Naive thymus-derived CD8-positive, alpha-beta T cell (primary cell): Measurements from ENCODE around the gene NRG2. TPM values are rescaled to one million over a fixed set of nuclear protein-coding genes. Genes with fewer than 3 reads are reported as not detected.
A peak's percentile ranks its signal among the peaks of the same experiment; 100 is the strongest.

Experiments used
- ATAC-seq, 2 donors: fragments of 150-1000 bp; cut with Tn5 transposase in 1 of 2; sonication (Bioruptor Pico), chemical (Tn5 transposase) in 1 of 2; 1 replicate in 1 of 2; 2 replicates in 1 of 2; pipeline ENCODE4 v1.10.0; 2021; ENCODE audit warnings: mild to moderate bottlenecking in 2 of 2, moderate library complexity in 2 of 2
- POLR2A ChIA-PET: fragments of 350-600 bp; sonication (Branson Sonifier 250); formaldehyde crosslinking; loops from one replicate; lab custom pipeline; 2021; ENCODE audit warnings: antibody characterized with exemption; lab: Charles Lee
- DNase-seq, 10 donors: peaks; one replicate each; pipeline versions ENCODE4 v3.0.0 to v3.0.0-alpha.2; 2020 to 2022
- H3K27ac Mint-ChIP-seq, 10 donors: one replicate each; pipeline ENCODE4 v1.8.0; 2020 to 2022; ENCODE audit warnings: mild to moderate bottlenecking in 10 of 10, mixed read lengths in 10 of 10, moderate library complexity in 4 of 10, inconsistent platforms in 1 of 10
- H3K27me3 Mint-ChIP-seq, 5 donors: one replicate each; pipeline ENCODE4 v1.8.0; 2021 to 2022; ENCODE audit warnings: mixed read lengths in 5 of 5
- H3K36me3 Mint-ChIP-seq, 3 donors: one replicate each; pipeline ENCODE4 v1.8.0; 2020 to 2022; ENCODE audit warnings: mixed read lengths in 3 of 3, mild to moderate bottlenecking in 2 of 3, inconsistent platforms in 1 of 3
- H3K4me1 Mint-ChIP-seq, 4 donors: one replicate each; pipeline ENCODE4 v1.8.0; 2021 to 2022; ENCODE audit warnings: mixed read lengths in 4 of 4
- H3K4me3 Mint-ChIP-seq, 10 donors: one replicate each; pipeline ENCODE4 v1.8.0; 2020 to 2022; ENCODE audit warnings: mild to moderate bottlenecking in 10 of 10, mixed read lengths in 10 of 10, moderate library complexity in 6 of 10, inconsistent platforms in 1 of 10
- H3K9me3 Mint-ChIP-seq, 9 donors: one replicate each; pipeline ENCODE4 v1.8.0; 2020 to 2022; ENCODE audit warnings: mixed read lengths in 9 of 9, mild to moderate bottlenecking in 3 of 9, inconsistent platforms in 1 of 9, moderate library complexity in 1 of 9
- polyA plus RNA-seq, 3 donors: library from polyadenylated mRNA; unstranded; fragments of 300-500 nt; fragmentation: Illumina TruSeq; gene quantifications; one replicate each; pipeline ENCODE4 v1.2.3, GENCODE V29; 2021
- total RNA-seq, 8 experiments: library from RNA in 2 of 8; stranded (reverse) in 2 of 8; gene quantifications; one replicate each; pipeline ENCODE4 v1.2.3 and lab custom pipeline; 2021 to 2026

NRG2 gene
- total and polyA plus RNA-seq, 5 experiments from 2014 or later: 0.04 to 0.47 (median 0.25) TPM

DNA sequence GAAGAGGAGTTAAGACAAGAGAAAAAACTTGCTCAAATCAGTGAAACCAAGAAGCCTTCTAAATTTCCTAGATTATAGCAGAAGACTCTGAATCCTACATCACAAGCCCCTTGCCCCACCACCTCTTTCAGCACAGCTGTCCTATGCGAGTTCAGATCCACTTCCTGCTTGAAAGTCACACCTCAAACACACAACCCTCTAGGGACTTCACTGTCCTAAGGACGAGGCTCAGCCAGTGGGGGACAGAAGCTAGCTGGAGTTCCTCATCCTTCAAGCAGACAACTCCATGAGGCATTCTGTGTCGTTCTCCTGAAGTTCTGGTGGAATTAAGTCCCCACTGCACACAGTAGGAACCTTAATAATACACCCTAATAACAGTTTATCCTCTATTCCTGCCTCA lies 44.3 kb downstream of the NRG2 start:
- Mint-ChIP-seq H3K36me3 (no peaks in the 10 kb centered on the region), H3K4me3 (no peak overlapping the region)
- POLR2A ChIA-PET: no interaction called here

DNA sequence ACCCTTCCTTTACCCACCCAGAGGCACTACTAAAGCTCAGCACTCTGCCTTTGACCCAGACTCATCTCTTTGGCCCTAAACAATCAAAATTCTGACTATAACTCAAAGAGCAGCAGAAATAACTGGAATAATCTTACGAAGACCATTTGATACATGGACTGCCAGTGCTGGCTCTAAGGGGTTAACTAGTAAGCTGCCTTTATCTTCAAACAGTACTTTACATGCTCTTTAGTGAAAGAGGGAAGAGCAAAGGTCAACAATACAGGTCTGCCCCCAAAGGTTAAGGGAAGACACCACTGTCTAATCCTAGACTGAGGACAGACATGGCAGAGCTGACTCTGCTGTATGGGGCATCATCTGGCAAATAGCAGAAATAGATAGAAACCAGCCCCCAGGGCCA lies 45.8 kb downstream of the NRG2 start:
- H3K4me3 Mint-ChIP-seq: no peak overlapping the region
- peaks cover 30 to 73% (median 48%) of the 10 kb centered on the region in 5 donors for H3K27me3 Mint-ChIP-seq
- H3K9me3 Mint-ChIP-seq: no peaks in the 10 kb centered on the region
- no peak for ATAC-seq
- no peaks in the 10 kb centered on the region for H3K4me1 Mint-ChIP-seq
- no peak overlapping the region for H3K27ac Mint-ChIP-seq
- H3K36me3 Mint-ChIP-seq: no peaks in the 10 kb centered on the region
- no peak for DNase-seq
- POLR2A ChIA-PET: no interaction called here

More for the DNA sequence above, 44.3 kb downstream of the NRG2 start:
- DNase-seq (no peak), ATAC-seq (no peak)
- H3K9me3 Mint-ChIP-seq: no peaks in the 10 kb centered on the region
- peaks cover 20 to 73% (median 47%) of the 10 kb centered on the region in 5 donors for H3K27me3 Mint-ChIP-seq
- H3K27ac Mint-ChIP-seq: no peak overlapping the region
- H3K4me1 Mint-ChIP-seq: no peaks in the 10 kb centered on the region

DNA sequence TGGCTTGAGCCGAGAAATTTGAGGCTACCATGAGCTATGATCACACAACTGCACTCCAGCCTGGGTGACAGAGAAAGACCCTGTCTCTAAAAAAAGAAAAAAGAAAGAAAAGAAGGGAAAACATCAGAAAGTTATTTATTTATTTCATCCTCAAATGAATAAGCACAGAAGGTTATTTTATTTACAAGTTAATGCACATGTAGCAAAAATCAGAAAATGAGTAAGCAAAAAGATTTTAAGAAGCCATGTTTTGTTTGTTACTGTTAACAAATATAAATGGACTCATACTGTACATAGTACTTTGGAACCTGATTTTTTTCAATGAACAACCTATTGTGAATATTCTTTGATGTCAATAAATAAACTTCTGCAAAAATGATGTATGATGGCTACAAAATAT lies 47.2 kb downstream of the NRG2 start:
- POLR2A ChIA-PET: no interaction called here
- H3K27ac Mint-ChIP-seq: no peak overlapping the region
- peaks cover 27 to 67% (median 49%) of the 10 kb centered on the region in 5 donors for H3K27me3 Mint-ChIP-seq

DNA sequence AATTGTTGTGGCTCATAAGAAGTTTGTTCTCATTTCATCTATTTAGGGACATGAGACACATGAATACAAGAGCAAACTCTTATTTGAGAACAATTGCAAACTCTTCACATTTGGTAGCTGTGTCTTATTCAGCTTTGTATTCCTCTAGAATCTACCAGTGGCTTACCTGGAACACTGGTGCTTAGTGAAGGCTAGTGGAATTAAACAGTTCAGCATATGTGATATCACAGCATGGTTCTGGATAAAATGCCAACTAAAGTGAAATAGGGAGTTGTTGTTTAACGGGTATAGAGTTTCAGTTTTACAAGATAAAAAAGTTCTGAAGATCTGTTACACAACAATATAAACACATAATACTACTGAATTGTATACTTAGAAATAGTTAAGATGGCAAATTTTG lies 48.9 kb downstream of the NRG2 start:
- H3K9me3 Mint-ChIP-seq: no peaks in the 10 kb centered on the region
- no peak overlapping the region for H3K4me3 Mint-ChIP-seq
- no peaks in the 10 kb centered on the region for H3K4me1 Mint-ChIP-seq
- POLR2A ChIA-PET: no interaction called here
- H3K27ac Mint-ChIP-seq: no peak overlapping the region
- no peaks in the 10 kb centered on the region for H3K36me3 Mint-ChIP-seq
- H3K27me3 Mint-ChIP-seq: peaks cover 25 to 53% (median 39%) of the 10 kb centered on the region in 5 donors
- no peak for DNase-seq
- no peak for ATAC-seq

More for the DNA sequence above, 47.2 kb downstream of the NRG2 start:
- ATAC-seq (no peak), DNase-seq (no peak)
- Mint-ChIP-seq H3K36me3 (no peaks in the 10 kb centered on the region), H3K9me3 (no peaks in the 10 kb centered on the region), H3K4me1 (no peaks in the 10 kb centered on the region), H3K4me3 (no peak overlapping the region)

DNA sequence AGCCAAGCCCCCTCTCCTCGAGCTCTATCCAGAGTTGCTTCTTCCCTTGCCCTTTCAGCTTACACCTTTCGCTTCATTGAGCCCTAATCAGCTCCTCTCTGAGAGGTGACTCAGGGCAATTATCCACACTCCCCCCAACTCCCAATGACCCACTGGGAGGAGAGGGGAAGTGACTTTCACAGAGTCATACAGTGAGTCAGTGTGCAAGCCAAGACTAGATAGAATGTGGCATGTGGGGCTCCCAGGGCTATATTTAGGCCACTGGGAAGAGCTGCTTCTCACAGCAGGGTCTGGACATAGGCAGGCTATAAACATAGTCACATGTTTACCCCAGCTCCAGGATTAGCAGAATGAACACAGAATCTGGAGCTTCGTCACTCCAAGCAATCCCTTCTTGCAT lies 57.4 kb downstream of the NRG2 start:
- H3K27me3 Mint-ChIP-seq: peaks cover 14 to 45% (median 20%) of the 10 kb centered on the region in 5 donors
- ATAC-seq (no peak), DNase-seq (no peak)
- no peaks in the 10 kb centered on the region for H3K36me3 Mint-ChIP-seq
- POLR2A ChIA-PET: no interaction called here
- H3K27ac Mint-ChIP-seq: no peak overlapping the region
- H3K9me3 Mint-ChIP-seq: no peaks in the 10 kb centered on the region
- H3K4me3 Mint-ChIP-seq: no peak overlapping the region
- H3K4me1 Mint-ChIP-seq: peaks cover 0 to 3% (median 0%) of the 10 kb centered on the region in 4 donors

DNA sequence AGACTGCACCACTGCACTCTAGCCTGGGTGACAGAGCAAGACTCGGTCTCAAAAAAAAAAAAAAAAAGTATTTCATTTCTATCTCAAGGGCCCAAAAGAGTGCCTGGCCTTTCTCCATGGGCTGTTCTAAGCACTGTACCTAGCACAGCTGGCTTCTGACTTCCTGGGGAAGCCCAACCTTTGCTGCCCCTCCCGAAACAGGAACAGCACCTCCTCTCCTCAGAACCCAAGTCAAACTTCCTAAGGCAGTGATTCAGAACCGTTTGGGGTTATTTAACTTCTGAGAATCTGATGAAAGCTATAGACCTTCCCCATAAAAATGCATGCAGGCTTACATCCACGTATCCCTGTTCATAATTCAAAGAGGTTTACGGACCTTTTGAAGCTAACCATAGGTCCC lies 57.8 kb downstream of the NRG2 start:
- no peaks in the 10 kb centered on the region for H3K9me3 Mint-ChIP-seq
- peak overlapping the region in 1 of 10 donors; percentile 4 for H3K27ac Mint-ChIP-seq
- POLR2A ChIA-PET: no interaction called here

DNA sequence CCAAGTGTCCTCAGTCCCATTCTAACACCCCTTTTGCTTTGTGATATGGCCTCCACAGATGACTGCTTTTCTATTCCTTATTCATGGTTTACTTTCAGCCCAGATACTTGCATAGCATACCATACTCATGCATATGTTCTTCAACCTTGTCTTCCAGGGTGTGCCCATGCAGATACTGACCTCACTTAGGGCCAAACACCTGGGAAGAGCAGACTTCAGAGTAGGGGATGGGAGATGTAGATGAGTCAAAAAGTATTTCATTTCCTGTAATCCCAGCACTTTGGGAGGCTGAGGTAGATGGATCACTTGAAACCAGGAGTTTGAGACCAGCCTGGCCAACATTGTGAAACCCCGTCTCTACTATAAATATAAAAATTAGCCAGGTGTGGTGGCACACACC lies 58.3 kb downstream of the NRG2 start:
- Mint-ChIP-seq H3K36me3 (no peaks in the 10 kb centered on the region), H3K27ac (no peak overlapping the region)
- POLR2A ChIA-PET: no interaction called here

More for the DNA sequence above, 57.8 kb downstream of the NRG2 start:
- H3K36me3 Mint-ChIP-seq: no peaks in the 10 kb centered on the region
- H3K27me3 Mint-ChIP-seq: peaks cover 18 to 50% (median 23%) of the 10 kb centered on the region in 5 donors
- no peak for ATAC-seq
- peaks cover 0 to 3% (median 0%) of the 10 kb centered on the region in 4 donors for H3K4me1 Mint-ChIP-seq
- DNase-seq: no peak
- H3K4me3 Mint-ChIP-seq: no peak overlapping the region

DNA sequence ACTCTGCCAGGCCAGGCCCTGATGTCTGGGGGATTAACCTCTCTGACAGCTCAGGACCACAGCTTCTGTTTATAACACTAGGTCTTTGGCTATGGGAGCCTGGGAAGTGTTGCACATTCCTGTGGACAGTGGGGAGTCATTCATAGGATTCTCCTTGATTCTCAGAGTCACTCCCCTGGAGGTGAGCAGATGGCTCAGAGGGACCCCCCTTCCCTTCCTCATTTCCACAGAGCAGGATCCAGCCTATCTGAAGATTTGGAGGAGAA lies 60.2 kb downstream of the NRG2 start:
- Mint-ChIP-seq H3K4me3 (no peak overlapping the region), H3K4me1 (peaks cover 0 to 3% (median 0%) of the 10 kb centered on the region in 4 donors), H3K27ac (no peak overlapping the region), H3K36me3 (no peaks in the 10 kb centered on the region), H3K27me3 (peaks cover 19 to 66% (median 25%) of the 10 kb centered on the region in 5 donors), H3K9me3 (no peaks in the 10 kb centered on the region)
- DNase-seq (no peak), ATAC-seq (no peak)
- POLR2A ChIA-PET: no interaction called here

More for the DNA sequence above, 58.3 kb downstream of the NRG2 start:
- no peak overlapping the region for H3K4me3 Mint-ChIP-seq
- peaks cover 0 to 3% (median 0%) of the 10 kb centered on the region in 4 donors for H3K4me1 Mint-ChIP-seq
- H3K27me3 Mint-ChIP-seq: peaks cover 18 to 53% (median 24%) of the 10 kb centered on the region in 5 donors
- no peaks in the 10 kb centered on the region for H3K9me3 Mint-ChIP-seq
- DNase-seq: no peak
- no peak for ATAC-seq

DNA sequence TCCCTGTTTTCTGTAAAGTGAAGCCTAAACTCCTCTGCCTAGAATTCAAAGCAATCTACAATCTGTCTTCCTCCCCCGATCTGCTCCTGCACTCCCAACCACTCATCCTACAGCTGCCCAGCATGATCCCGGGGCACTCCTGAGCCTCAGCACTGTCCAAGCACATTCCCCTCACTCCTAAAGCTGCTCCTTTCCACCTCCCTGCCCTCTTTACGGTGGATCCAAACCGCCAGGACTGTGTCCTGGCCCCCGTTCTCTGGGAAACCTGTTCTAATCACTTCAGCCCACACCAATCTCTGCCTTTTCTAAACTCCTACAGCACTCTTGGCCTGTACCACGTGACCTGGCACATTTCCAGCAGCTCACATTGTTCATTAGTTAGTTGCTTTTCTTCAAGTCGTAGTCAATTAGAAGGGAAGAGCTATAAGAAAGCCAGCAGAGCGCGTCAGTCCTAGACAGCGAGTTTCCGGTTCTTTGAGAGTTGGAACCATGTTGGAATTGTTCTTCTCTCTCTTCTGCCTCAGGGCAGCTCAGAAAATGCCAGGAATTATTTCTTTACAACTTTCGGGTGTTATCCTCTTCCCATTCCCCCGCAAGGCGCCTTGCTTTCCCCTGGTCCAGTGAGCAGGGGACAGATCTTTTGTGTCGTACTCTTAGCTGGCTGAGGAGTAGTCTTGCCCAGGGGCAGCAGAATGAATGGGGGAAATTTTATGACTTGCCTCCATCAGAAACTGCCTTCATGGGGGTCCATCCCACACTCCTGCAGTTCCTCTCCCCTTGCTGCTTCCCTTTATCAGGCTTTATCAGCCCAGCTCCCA lies 60.7 kb downstream of the NRG2 start:
- Mint-ChIP-seq H3K4me1 (peaks cover 0 to 3% (median 0%) of the 10 kb centered on the region in 4 donors), H3K27ac (peak overlapping the region in 1 of 10 donors; percentile 67), H3K4me3 (no peak overlapping the region), H3K27me3 (peaks cover 21 to 71% (median 28%) of the 10 kb centered on the region in 5 donors), H3K9me3 (peaks cover 0 to 2% (median 0%) of the 10 kb centered on the region in 9 donors), H3K36me3 (no peaks in the 10 kb centered on the region)
- DNase-seq (no peak), ATAC-seq (no peak)
- POLR2A ChIA-PET: no interaction called here

DNA sequence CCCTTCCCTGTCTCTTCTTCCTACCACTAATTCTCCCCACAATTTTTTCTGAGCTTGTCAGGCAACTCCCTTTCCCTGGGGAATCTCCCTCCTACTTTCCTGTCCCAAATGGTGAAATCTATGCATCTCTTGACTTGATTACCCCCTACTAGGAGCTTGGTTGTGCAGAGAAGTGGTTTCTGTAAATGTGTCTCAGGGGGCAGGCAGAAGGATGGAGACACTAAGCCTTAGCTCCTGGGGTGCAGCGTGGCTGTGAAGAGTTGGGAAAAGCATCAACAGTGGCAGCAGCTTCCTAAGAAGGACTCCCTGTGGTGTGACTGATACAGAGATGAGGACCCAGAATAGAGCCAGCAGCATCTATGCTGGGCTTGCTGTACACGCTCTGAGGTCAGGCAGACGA lies 62.3 kb downstream of the NRG2 start:
- no peak for DNase-seq
- peaks cover 20 to 70% (median 31%) of the 10 kb centered on the region in 5 donors for H3K27me3 Mint-ChIP-seq

DNA sequence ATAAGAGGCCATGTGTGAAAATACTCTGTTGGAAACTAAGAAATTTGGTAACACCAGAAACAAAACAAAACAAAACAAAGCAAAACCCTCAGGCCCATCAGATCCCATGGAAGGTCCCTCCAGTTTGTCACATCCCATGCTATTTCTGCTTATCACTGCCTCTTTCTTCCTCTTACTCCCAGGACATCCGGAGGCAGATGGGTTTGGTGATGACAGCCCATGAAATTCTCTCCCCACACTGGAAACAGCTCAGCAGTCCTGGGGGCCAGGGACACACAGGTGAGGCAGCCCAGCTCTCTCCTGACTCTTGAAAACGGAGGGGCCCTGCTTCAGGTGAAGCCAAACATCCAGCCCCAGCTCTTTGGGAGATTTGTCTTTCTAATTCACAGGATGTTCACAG lies 63.2 kb downstream of the NRG2 start:
- H3K9me3 Mint-ChIP-seq: peaks cover 0 to 2% (median 0%) of the 10 kb centered on the region in 9 donors
- peaks cover 20 to 71% (median 34%) of the 10 kb centered on the region in 5 donors for H3K27me3 Mint-ChIP-seq

More for the DNA sequence above, 62.3 kb downstream of the NRG2 start:
- peaks cover 0 to 3% (median 0%) of the 10 kb centered on the region in 4 donors for H3K4me1 Mint-ChIP-seq
- H3K4me3 Mint-ChIP-seq: no peak overlapping the region
- H3K9me3 Mint-ChIP-seq: peaks cover 0 to 2% (median 0%) of the 10 kb centered on the region in 9 donors
- POLR2A ChIA-PET: no interaction called here
- no peaks in the 10 kb centered on the region for H3K36me3 Mint-ChIP-seq
- no peak for ATAC-seq
- no peak overlapping the region for H3K27ac Mint-ChIP-seq

DNA sequence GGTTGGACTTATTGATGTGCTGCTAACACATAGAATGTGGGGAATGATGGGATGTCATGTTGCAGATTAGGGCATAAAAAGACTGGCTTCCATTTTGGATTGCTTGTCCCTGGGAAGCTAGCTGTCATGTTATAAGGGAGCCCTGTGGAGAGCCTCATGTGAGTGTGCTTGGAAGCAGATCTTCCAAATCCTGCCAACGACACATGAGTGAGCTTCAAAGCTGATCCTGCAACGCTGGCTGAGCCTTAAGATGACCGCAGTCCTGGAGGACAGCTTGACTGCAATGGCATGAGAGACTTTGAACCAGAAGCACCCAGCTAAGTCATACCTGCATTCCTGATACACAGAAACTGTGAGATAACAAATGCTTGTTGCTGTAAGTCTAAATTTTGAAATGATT lies 63.6 kb downstream of the NRG2 start:
- H3K27me3 Mint-ChIP-seq: peaks cover 17 to 75% (median 38%) of the 10 kb centered on the region in 5 donors
- peaks cover 0 to 3% (median 0%) of the 10 kb centered on the region in 4 donors for H3K4me1 Mint-ChIP-seq
- no peaks in the 10 kb centered on the region for H3K36me3 Mint-ChIP-seq
- no peak overlapping the region for H3K4me3 Mint-ChIP-seq
- no peak for ATAC-seq
- DNase-seq: no peak
- POLR2A ChIA-PET: no interaction called here
- peaks cover 0 to 2% (median 0%) of the 10 kb centered on the region in 9 donors for H3K9me3 Mint-ChIP-seq
- no peak overlapping the region for H3K27ac Mint-ChIP-seq

More for the DNA sequence above, 63.2 kb downstream of the NRG2 start:
- Mint-ChIP-seq H3K4me1 (peaks cover 0 to 3% (median 0%) of the 10 kb centered on the region in 4 donors), H3K36me3 (no peaks in the 10 kb centered on the region), H3K27ac (no peak overlapping the region), H3K4me3 (no peak overlapping the region)
- ATAC-seq (no peak), DNase-seq (no peak)
- POLR2A ChIA-PET: no interaction called here

DNA sequence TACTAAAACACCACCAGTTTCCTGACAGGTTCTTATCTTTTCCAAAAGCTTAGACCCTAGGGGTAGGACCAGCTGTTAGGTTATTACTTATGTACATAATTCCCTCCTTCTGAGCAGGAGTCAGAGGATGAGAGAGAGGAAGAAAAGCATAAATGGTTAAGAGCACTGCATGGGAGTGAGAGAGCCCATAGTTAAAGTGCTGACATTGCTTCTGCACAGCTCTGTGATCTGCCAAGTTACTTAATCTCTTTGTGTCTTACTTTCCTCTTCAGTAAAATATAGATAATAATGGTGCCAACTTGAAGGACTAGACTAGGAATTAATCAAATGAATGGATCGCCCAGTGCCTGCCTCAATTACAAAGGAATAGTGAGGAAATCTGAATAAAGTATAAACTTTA lies 66.4 kb downstream of the NRG2 start:
- DNase-seq (no peak), ATAC-seq (no peak)
- Mint-ChIP-seq H3K27ac (no peak overlapping the region), H3K4me1 (no peaks in the 10 kb centered on the region), H3K9me3 (peaks cover 0 to 2% (median 0%) of the 10 kb centered on the region in 9 donors), H3K27me3 (peaks cover 8 to 72% (median 31%) of the 10 kb centered on the region in 5 donors), H3K36me3 (no peaks in the 10 kb centered on the region), H3K4me3 (no peak overlapping the region)
- POLR2A ChIA-PET: no interaction called here
